Fibroblast of the aortic adventitia (primary cell): ENCODE data around the gene FDCSP. TPM values are rescaled to one million over a fixed set of nuclear protein-coding genes. Genes with fewer than 3 reads are reported as not detected.

ENCODE experiments used
- DNase-seq: peaks from one replicate; pipeline ENCODE4 v3.0.0-alpha.2; 2010; ENCODE audit warnings: low read depth
- H3K4me3 ChIP-seq: 2 replicates; pipeline ENCODE4 v1.5.1; 2011; ENCODE audit warnings: low read depth, mild to moderate bottlenecking, control low read depth, low read length, moderate library complexity
- CTCF ChIP-seq: IDR thresholded peaks from 2 replicates; pipeline ENCODE4 v1.5.1; 2011; ENCODE audit warnings: mild to moderate bottlenecking, low read length, control low read depth, inconsistent platforms; ENCODE audit not compliant: insufficient read depth
- total RNA-seq: library from RNA; depleted of rRNA; stranded (reverse); fragments of >200 nt; gene quantifications from 2 replicates; pipeline ENCODE4 v1.2.3, GENCODE V29; 2012; ENCODE audit warnings: low replicate concordance

Gene FDCSP
- not detected in 2 replicates for total RNA-seq

- DNase-seq = no peak
- TF ChIP-seq CTCF = no peak
- no peak within 1 kb of the TSS for H3K4me3 ChIP-seq
Measured at GRCh38 chr4:70225824-70226223, at the start of gene FDCSP. TSS of gene FDCSP (plus strand) at chr4:70226124. CDS start at chr4:70231195, 5,071 bp downstream.

- no peak for TF ChIP-seq CTCF
- no peak overlapping the region for H3K4me3 ChIP-seq
- DNase-seq = no peak
Measured at GRCh38 chr4:70177090-70177489, 48.8 kb upstream of the FDCSP start.

- no peak overlapping the region for H3K4me3 ChIP-seq
- no peak for TF ChIP-seq CTCF
- no peak for DNase-seq
Measured at GRCh38 chr4:70178075-70178660, 47.8 kb upstream of the FDCSP start.

- TF ChIP-seq CTCF = no peak
- no peak overlapping the region for H3K4me3 ChIP-seq
- no peak for DNase-seq
Measured at GRCh38 chr4:70179811-70180210, 46.1 kb upstream of the FDCSP start.

GRCh38 chr4:70181864-70182263 is 44.1 kb upstream of the FDCSP start:
- TF ChIP-seq CTCF = no peak
- H3K4me3 ChIP-seq = no peak overlapping the region
- DNase-seq = no peak

GRCh38 chr4:70182517-70183167 is 43.3 kb upstream of the FDCSP start:
- TF ChIP-seq CTCF = no peak
- H3K4me3 ChIP-seq = no peak overlapping the region
- peak; percentile 4 for DNase-seq
